GM12878 (cell line): Measurements from ENCODE around the gene SLC35A2. TPM values are rescaled to one million over a fixed set of nuclear protein-coding genes. Genes with fewer than 3 reads are reported as not detected.

Experiments
- CBFB ChIP-seq: IDR thresholded peaks from 2 replicates; pipeline ENCODE4 v1.6.1; 2016; ENCODE audit warnings: antibody characterized with exemption, low read depth
- CBX3 ChIP-seq: fragments of 200-600 bp; sonication (generic); IDR thresholded peaks from 2 replicates; pipeline ENCODE4 v1.6.1; 2016; ENCODE audit warnings: low read depth, borderline replicate concordance
- CTCF ChIP-seq, 3 experiments: IDR thresholded peaks in 2 of 3; conservative IDR thresholded peaks in 1 of 3; 2 replicates each; pipeline ENCODE4 v1.5.1; 2011; ENCODE audit warnings: low read depth in 3 of 3, low read length in 3 of 3, mild to moderate bottlenecking in 3 of 3, control low read depth in 2 of 3, moderate library complexity in 2 of 3, inconsistent platforms in 1 of 3, mixed read lengths in 1 of 3; ENCODE audit not compliant: control insufficient read depth in 2 of 3, insufficient read depth in 1 of 3; ENCODE audit errors: extremely low read depth in 1 of 3
- FOXK2 ChIP-seq: fragments of 450-650 bp; IDR thresholded peaks from 2 replicates; pipeline ENCODE4 v1.6.1; 2017; ENCODE audit warnings: mild to moderate bottlenecking, moderate library complexity
- HCFC1 ChIP-seq: fragments of 150-350 bp; IDR thresholded peaks from 2 replicates; pipeline ENCODE4 v1.6.1; 2014; ENCODE audit warnings: low read length
- MTA3 ChIP-seq: IDR thresholded peaks from 2 replicates; pipeline ENCODE4 v1.6.1; 2012; ENCODE audit warnings: low read length, inconsistent platforms, borderline replicate concordance
- NBN ChIP-seq: fragments of 450-650 bp; IDR thresholded peaks from 2 replicates; pipeline ENCODE4 v1.6.1; 2016
- NRF1 ChIP-seq: conservative IDR thresholded peaks from 2 replicates; pipeline ENCODE4 v1.6.1; 2011; ENCODE audit warnings: mild to moderate bottlenecking, low read depth, low read length, improper control_type of control experiment
- PML ChIP-seq: IDR thresholded peaks from 2 replicates; pipeline ENCODE4 v1.6.1; 2012; ENCODE audit warnings: low read length, inconsistent platforms
- POU2F2 ChIP-seq: IDR thresholded peaks from 3 replicates; pipeline ENCODE4 v1.6.1; 2011; ENCODE audit warnings: low read depth, mild to moderate bottlenecking, low read length, borderline replicate concordance
- SPI1 ChIP-seq: IDR thresholded peaks from 2 replicates; pipeline ENCODE4 v1.6.1; 2011; ENCODE audit warnings: low read depth, mild to moderate bottlenecking, low read length, moderate library complexity, borderline replicate concordance; ENCODE audit not compliant: insufficient read depth
- SUPT20H ChIP-seq: IDR thresholded peaks from 2 replicates; pipeline ENCODE4 v1.6.1; 2011; ENCODE audit warnings: low read depth, mild to moderate bottlenecking, low read length, moderate library complexity, borderline replicate concordance; ENCODE audit not compliant: control insufficient read depth
- TCF12 ChIP-seq: IDR thresholded peaks from 2 replicates; pipeline ENCODE4 v1.6.1; 2011; ENCODE audit warnings: low read depth, mild to moderate bottlenecking, low read length
- ZNF274 ChIP-seq: IDR thresholded peaks from one replicate; pipeline ENCODE4 v1.8.0; 2011; ENCODE audit not compliant: insufficient read length, insufficient read depth
- polyA plus RNA-seq, 11 experiments: library from polyadenylated mRNA; depleted of rRNA in 4 of 11; unstranded in 6 of 11; stranded (reverse) in 5 of 11; fragments of >200 nt; fragmentation: Nextera tagmentation in 4 of 11; fragmentation: Illumina TruSeq in 1 of 11; extraction: Ambion mirVana in 4 of 11; extraction: Trizol in 1 of 11; gene quantifications; 1 replicate in 1 of 11; 2 replicates in 10 of 11; pipeline versions ENCODE4 v1.2.1 to v1.2.3, GENCODE V29; 2011 to 2016; ENCODE audit warnings: inconsistent platforms in 2 of 11, missing spikeins in 2 of 11, low read depth in 1 of 11
- total RNA-seq, 4 experiments: library from RNA; depleted of rRNA in 3 of 4; stranded (reverse); fragments of >200 nt in 3 of 4; fragmentation: Illumina TruSeq in 1 of 4; extraction: Trizol in 1 of 4; gene quantifications; 2 replicates each; pipeline versions ENCODE4 v1.2.1 to v1.2.3, GENCODE V29; 2013 to 2021
- TF ChIP-seq, protein P1 (sequence below): fragments of 450-650 bp; conservative IDR thresholded peaks from 2 replicates; pipeline ENCODE4 v1.6.1; 2017; ENCODE audit warnings: mild to moderate bottlenecking, moderate library complexity
- TF ChIP-seq, protein P2 (sequence below): IDR thresholded peaks from 2 replicates; pipeline ENCODE4 v1.6.1; 2011; ENCODE audit warnings: low read depth, mild to moderate bottlenecking, low read length, moderate library complexity, borderline replicate concordance; ENCODE audit errors: extremely low read depth
- TF ChIP-seq, protein P3 (sequence below): fragments of 450-650 bp; IDR thresholded peaks from 2 replicates; pipeline ENCODE4 v1.6.1; 2018; ENCODE audit warnings: mild to moderate bottlenecking, low read depth, moderate library complexity; ENCODE audit not compliant: partially characterized antibody
- TF ChIP-seq, protein P4 (sequence below): IDR thresholded peaks from 2 replicates; pipeline ENCODE4 v1.6.1; 2012; ENCODE audit warnings: low read depth, low read length, improper control_type of control experiment

The SLC35A2 gene
- total and polyA plus RNA-seq, 10 of the 15 experiments (the other 5 are each of a cell fraction or from before 2014, with no cell fraction given) = 2.1 to 27.4 (median 14.9) TPM

- TF ChIP-seq SPI1 (peak; percentile 49; the same call in 1 of the 2 replicates), CTCF (IDR thresholded peaks at IDR 0.05 in 2 of 3, conservative IDR thresholded peaks at IDR 0.05 in 1 of 3; ENCODE audit: control insufficient read depth in 2 of 3, extremely low read depth in 1 of 3, insufficient read depth in 1 of 3, low read depth in 3 of 3, low read length in 3 of 3) (no peak), POU2F2 (peak; percentile 76; the same call in 2 of the 3 replicates), ZNF274 (no peak), FOXK2 (0 out of 2 replicates have a peak, but pooled peaks have one; percentile 2), CBX3 (no peak), SUPT20H (no peak), NRF1 (no peak), CBFB (peak; percentile 49), TCF12 (no peak), PML (peak; percentile 75), MTA3 (peak; percentile 95; the same call in 1 of the 2 replicates), HCFC1 (0 out of 2 replicates have a peak, but pooled peaks have one; percentile 42), NBN (peak; percentile 61; the same call in 1 of the 2 replicates)
- TF ChIP-seq, protein P1, sequence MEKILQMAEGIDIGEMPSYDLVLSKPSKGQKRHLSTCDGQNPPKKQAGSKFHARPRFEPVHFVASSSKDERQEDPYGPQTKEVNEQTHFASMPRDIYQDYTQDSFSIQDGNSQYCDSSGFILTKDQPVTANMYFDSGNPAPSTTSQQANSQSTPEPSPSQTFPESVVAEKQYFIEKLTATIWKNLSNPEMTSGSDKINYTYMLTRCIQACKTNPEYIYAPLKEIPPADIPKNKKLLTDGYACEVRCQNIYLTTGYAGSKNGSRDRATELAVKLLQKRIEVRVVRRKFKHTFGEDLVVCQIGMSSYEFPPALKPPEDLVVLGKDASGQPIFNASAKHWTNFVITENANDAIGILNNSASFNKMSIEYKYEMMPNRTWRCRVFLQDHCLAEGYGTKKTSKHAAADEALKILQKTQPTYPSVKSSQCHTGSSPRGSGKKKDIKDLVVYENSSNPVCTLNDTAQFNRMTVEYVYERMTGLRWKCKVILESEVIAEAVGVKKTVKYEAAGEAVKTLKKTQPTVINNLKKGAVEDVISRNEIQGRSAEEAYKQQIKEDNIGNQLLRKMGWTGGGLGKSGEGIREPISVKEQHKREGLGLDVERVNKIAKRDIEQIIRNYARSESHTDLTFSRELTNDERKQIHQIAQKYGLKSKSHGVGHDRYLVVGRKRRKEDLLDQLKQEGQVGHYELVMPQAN = peak; percentile 90
- TF ChIP-seq, protein P2, sequence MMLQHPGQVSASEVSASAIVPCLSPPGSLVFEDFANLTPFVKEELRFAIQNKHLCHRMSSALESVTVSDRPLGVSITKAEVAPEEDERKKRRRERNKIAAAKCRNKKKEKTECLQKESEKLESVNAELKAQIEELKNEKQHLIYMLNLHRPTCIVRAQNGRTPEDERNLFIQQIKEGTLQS = no peak
- TF ChIP-seq, protein P3, sequence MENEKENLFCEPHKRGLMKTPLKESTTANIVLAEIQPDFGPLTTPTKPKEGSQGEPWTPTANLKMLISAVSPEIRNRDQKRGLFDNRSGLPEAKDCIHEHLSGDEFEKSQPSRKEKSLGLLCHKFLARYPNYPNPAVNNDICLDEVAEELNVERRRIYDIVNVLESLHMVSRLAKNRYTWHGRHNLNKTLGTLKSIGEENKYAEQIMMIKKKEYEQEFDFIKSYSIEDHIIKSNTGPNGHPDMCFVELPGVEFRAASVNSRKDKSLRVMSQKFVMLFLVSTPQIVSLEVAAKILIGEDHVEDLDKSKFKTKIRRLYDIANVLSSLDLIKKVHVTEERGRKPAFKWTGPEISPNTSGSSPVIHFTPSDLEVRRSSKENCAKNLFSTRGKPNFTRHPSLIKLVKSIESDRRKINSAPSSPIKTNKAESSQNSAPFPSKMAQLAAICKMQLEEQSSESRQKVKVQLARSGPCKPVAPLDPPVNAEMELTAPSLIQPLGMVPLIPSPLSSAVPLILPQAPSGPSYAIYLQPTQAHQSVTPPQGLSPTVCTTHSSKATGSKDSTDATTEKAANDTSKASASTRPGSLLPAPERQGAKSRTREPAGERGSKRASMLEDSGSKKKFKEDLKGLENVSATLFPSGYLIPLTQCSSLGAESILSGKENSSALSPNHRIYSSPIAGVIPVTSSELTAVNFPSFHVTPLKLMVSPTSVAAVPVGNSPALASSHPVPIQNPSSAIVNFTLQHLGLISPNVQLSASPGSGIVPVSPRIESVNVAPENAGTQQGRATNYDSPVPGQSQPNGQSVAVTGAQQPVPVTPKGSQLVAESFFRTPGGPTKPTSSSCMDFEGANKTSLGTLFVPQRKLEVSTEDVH = peak; percentile 16
- TF ChIP-seq, protein P4, sequence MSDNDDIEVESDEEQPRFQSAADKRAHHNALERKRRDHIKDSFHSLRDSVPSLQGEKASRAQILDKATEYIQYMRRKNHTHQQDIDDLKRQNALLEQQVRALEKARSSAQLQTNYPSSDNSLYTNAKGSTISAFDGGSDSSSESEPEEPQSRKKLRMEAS = peak; percentile 11; the same call in 1 of the 2 replicates
These were observed at the start of gene SLC35A2 (continued) for GRCh38 chrX:48911412-48912182.
